Measurements from ENCODE around the gene GJA4. TPM values are rescaled to one million over a fixed set of nuclear protein-coding genes. Genes with fewer than 3 reads are reported as not detected.

Gene GJA4
- total RNA-seq, 2 donors from 2014 or later: 3.8 to 15.9 TPM

- Histone ChIP-seq H3K36me3 (no peaks in the 10 kb centered on the region), H3K4me1 (replicated peaks) (no peaks in the 10 kb centered on the region), H3K9me3 (no peaks in the 10 kb centered on the region), H3K27me3 (replicated peaks; ENCODE audit: insufficient read depth) (no peaks in the 10 kb centered on the region), H3K4me3 (no peak overlapping the region), H3K27ac (no peak overlapping the region)
- TF ChIP-seq, protein P1, sequence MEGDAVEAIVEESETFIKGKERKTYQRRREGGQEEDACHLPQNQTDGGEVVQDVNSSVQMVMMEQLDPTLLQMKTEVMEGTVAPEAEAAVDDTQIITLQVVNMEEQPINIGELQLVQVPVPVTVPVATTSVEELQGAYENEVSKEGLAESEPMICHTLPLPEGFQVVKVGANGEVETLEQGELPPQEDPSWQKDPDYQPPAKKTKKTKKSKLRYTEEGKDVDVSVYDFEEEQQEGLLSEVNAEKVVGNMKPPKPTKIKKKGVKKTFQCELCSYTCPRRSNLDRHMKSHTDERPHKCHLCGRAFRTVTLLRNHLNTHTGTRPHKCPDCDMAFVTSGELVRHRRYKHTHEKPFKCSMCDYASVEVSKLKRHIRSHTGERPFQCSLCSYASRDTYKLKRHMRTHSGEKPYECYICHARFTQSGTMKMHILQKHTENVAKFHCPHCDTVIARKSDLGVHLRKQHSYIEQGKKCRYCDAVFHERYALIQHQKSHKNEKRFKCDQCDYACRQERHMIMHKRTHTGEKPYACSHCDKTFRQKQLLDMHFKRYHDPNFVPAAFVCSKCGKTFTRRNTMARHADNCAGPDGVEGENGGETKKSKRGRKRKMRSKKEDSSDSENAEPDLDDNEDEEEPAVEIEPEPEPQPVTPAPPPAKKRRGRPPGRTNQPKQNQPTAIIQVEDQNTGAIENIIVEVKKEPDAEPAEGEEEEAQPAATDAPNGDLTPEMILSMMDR (IDR thresholded peaks at IDR 0.05): no peak
- TF ChIP-seq POLR2AphosphoS5 (IDR thresholded peaks at IDR 0.05): no peak
- TF ChIP-seq POLR2A (IDR thresholded peaks at IDR 0.05): no peak
- WGBS: 82% methylated on average over 8 of the region's 8 CpGs
- intact Hi-C loops (cut with DNase I): no loop called here
- DNase-seq (ENCODE audit: low spot score): no peak
Measured at GRCh38 chr1:34774957-34775356, 17.8 kb upstream of the GJA4 start.

DNA sequence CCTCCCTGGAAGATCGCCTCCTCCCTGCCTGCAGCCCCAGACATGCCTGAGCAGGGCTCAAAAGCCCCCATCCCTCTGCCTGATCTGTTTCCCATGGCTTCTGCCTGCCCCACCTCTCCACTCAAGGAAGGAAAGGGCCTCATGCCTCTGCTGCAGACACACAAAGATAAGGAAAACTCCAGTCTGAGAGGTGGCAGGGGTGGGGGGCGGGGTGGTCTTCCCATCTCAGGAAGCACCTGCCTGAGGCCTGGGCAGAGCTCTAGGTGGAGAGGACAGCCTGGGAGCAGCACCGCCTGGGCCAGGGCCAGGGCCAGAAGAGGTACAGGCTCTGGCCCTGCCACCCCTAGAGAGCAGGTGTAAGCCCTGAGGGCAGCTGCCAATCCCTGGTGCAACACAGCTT, 15.9 kb upstream of the GJA4 start:
- Histone ChIP-seq H3K36me3 (no peaks in the 10 kb centered on the region), H3K4me3 (no peak overlapping the region), H3K27ac (no peak overlapping the region), H3K9me3 (no peaks in the 10 kb centered on the region), H3K27me3 (replicated peaks; ENCODE audit: insufficient read depth) (no peaks in the 10 kb centered on the region), H3K4me1 (replicated peaks) (peaks cover 6% of the 10 kb centered on the region)
- TF ChIP-seq POLR2A (IDR thresholded peaks at IDR 0.05): no peak
- TF ChIP-seq POLR2AphosphoS5 (IDR thresholded peaks at IDR 0.05): no peak
- TF ChIP-seq, protein P1 (IDR thresholded peaks at IDR 0.05): no peak
- intact Hi-C loops (cut with DNase I): no loop called here
- WGBS: 61% methylated on average over 3 of the region's 3 CpGs
- DNase-seq (ENCODE audit: low spot score): no peak

DNA sequence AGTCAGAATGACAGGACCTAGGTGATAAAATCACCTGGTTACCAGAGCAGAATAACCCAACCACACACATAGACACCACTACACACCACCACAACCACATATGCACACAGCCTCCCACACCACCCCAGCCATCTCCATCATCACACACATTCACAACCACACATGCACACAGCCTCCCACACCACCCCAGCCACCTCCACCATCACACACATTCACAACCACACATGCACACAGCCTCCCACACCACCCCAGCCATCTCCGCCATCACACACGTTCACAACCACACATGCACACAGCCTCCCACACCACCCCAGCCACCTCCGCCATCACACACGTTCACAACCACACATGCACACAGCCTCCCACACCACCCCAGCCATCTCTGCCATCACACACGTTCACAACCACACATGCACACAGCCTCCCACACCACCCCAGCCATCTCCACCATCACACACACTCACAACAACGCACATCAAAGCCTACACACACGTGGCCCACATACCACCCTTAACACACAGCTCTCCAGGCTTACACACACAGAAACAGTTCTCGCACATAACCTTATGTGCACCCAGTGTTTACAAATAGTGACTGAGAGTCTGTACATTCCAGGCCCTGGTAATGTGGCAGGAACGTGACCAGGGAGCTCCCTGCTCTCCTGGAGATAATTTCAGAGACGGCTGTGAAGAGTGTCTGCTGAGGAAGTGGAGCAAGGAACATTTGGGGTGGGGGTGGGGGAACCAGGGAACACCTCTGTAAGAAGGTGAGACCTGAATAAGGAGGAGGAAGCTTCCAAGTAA, 15.1 kb upstream of the GJA4 start:
- DNase-seq (ENCODE audit: low spot score): no peak
- no peaks in the 10 kb centered on the region for H3K36me3 ChIP-seq
- H3K4me1 ChIP-seq (replicated peaks): peaks cover 6% of the 10 kb centered on the region
- WGBS: 64% methylated on average over 10 of the region's 10 CpGs
- no peak overlapping the region for H3K27ac ChIP-seq
- no peaks in the 10 kb centered on the region for H3K9me3 ChIP-seq
- no peak for TF ChIP-seq POLR2A (IDR thresholded peaks at IDR 0.05)
- TF ChIP-seq POLR2AphosphoS5 (IDR thresholded peaks at IDR 0.05): no peak
- TF ChIP-seq, protein P1 (IDR thresholded peaks at IDR 0.05): no peak
- H3K27me3 ChIP-seq (replicated peaks; ENCODE audit: insufficient read depth): no peaks in the 10 kb centered on the region
- intact Hi-C loops (cut with DNase I): no loop called here
- H3K4me3 ChIP-seq: no peak overlapping the region

DNA sequence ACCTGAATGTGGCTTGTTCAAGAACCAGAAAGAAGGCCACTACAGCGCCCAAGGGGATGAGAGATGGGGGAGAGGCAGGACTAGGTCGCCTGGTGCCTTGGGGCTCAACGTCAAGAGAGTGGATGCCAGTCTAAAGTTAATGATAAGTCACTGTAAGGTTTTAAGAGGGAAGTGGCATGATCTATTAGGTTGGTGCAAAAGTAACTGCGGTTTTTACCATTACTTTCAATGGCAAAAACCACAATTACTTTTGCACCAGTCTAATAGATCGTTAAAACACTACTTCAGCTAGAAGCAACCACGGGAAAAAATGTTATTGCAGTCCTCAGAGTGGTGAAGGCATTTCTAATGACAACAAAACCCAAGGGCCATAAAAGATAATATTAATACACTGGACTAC, 14.4 kb upstream of the GJA4 start:
- intact Hi-C loops (cut with DNase I): no loop called here
- Histone ChIP-seq H3K4me1 (replicated peaks) (peaks cover 6% of the 10 kb centered on the region), H3K27me3 (replicated peaks; ENCODE audit: insufficient read depth) (no peaks in the 10 kb centered on the region), H3K36me3 (no peaks in the 10 kb centered on the region), H3K9me3 (no peaks in the 10 kb centered on the region), H3K27ac (no peak overlapping the region), H3K4me3 (no peak overlapping the region)
- DNase-seq (ENCODE audit: low spot score): no peak
- TF ChIP-seq, protein P1 (IDR thresholded peaks at IDR 0.05): no peak
- TF ChIP-seq POLR2AphosphoS5 (IDR thresholded peaks at IDR 0.05): no peak
- 75% methylated on average over 6 of the region's 6 CpGs for WGBS

DNA sequence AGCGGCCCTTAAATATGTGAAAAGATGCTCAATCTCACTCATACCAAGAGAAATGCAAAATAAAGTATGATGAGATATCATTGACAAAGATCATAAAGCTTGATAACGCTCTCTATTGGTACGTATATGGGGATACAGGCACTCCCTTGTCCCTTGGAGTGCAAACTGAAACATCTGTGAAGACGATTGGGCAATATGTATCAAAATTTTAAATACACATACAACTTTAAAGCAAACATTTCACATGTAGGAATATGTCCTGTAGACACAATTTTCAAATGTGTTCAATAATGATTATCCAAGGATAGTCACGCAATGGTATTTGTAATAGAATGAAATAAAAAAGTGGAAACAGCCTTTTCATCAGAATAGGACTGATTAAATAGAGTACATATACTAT, 13.8 kb upstream of the GJA4 start:
- intact Hi-C loops (cut with DNase I): no loop called here
- TF ChIP-seq POLR2A (IDR thresholded peaks at IDR 0.05): no peak
- TF ChIP-seq, protein P1 (IDR thresholded peaks at IDR 0.05): no peak
- TF ChIP-seq POLR2AphosphoS5 (IDR thresholded peaks at IDR 0.05): no peak
- Histone ChIP-seq H3K27me3 (replicated peaks; ENCODE audit: insufficient read depth) (no peaks in the 10 kb centered on the region), H3K36me3 (no peaks in the 10 kb centered on the region), H3K4me1 (replicated peaks) (peaks cover 6% of the 10 kb centered on the region), H3K9me3 (no peaks in the 10 kb centered on the region), H3K4me3 (no peak overlapping the region), H3K27ac (no peak overlapping the region)
- DNase-seq (ENCODE audit: low spot score): no peak
- 90% methylated on average over 5 of the region's 5 CpGs for WGBS
